Left hindlimb (tissue), 1 donor: ENCODE data around the gene PKD1L1.

Experiments
- DNase-seq: peaks from one replicate; pipeline ENCODE4 v3.0.0-alpha.2; 2018

The PKD1L1 gene

GRCh38 chr7:47896809-47897423 lies 51.4 kb downstream of the PKD1L1 start:
- DNase-seq: no peak

- no peak for DNase-seq
These were observed 53.2 kb downstream of the PKD1L1 start for GRCh38 chr7:47895026-47895425.

GRCh38 chr7:47893721-47894365 lies 54.4 kb downstream of the PKD1L1 start:
- DNase-seq: no peak

GRCh38 chr7:47893238-47893637 lies 55.0 kb downstream of the PKD1L1 start:
- DNase-seq: no peak

- DNase-seq: no peak
These were observed 57.7 kb downstream of the PKD1L1 start for GRCh38 chr7:47890606-47891005.

GRCh38 chr7:47890125-47890524 lies 58.1 kb downstream of the PKD1L1 start:
- no peak for DNase-seq

GRCh38 chr7:47889723-47890122 lies 58.5 kb downstream of the PKD1L1 start:
- DNase-seq: no peak

- DNase-seq: no peak
These were observed 59.6 kb downstream of the PKD1L1 start for GRCh38 chr7:47888371-47889265.

GRCh38 chr7:47887016-47887640 lies 61.1 kb downstream of the PKD1L1 start:
- no peak for DNase-seq

- DNase-seq: no peak
These were observed 62.1 kb downstream of the PKD1L1 start for GRCh38 chr7:47885987-47886811.

GRCh38 chr7:47885309-47885986 lies 62.8 kb downstream of the PKD1L1 start:
- no peak for DNase-seq

GRCh38 chr7:47884675-47885074 lies 63.6 kb downstream of the PKD1L1 start:
- DNase-seq: no peak

- DNase-seq: no peak
These were observed 65.6 kb downstream of the PKD1L1 start for GRCh38 chr7:47882635-47883034.

GRCh38 chr7:47881256-47881655 lies 67.0 kb downstream of the PKD1L1 start:
- no peak for DNase-seq

- no peak for DNase-seq
These were observed 69.6 kb downstream of the PKD1L1 start for GRCh38 chr7:47878662-47879061.

- DNase-seq: no peak
These were observed 70.9 kb downstream of the PKD1L1 start for GRCh38 chr7:47877336-47877735.

- DNase-seq: no peak
These were observed 72.1 kb downstream of the PKD1L1 start for GRCh38 chr7:47875998-47876744.

GRCh38 chr7:47875406-47875805 lies 72.9 kb downstream of the PKD1L1 start:
- no peak for DNase-seq

GRCh38 chr7:47873762-47874161 lies 74.5 kb downstream of the PKD1L1 start:
- no peak for DNase-seq

- no peak for DNase-seq
These were observed 81.0 kb downstream of the PKD1L1 start for GRCh38 chr7:47867286-47867685.

GRCh38 chr7:47866120-47866519 lies 82.1 kb downstream of the PKD1L1 start:
- DNase-seq: no peak
